Ectodermal cell (in vitro differentiated cells): Measurements from ENCODE around the gene SGMS1.

Experiments
- H3K27ac ChIP-seq: 2 replicates; pipeline ENCODE4 v1.7.0; 2013; ENCODE audit warnings: mild to moderate bottlenecking, low read depth, low read length; ENCODE audit not compliant: insufficient read depth, poor library complexity, severe bottlenecking
- H3K27me3 ChIP-seq: 2 replicates; pipeline ENCODE4 v1.7.0; 2013; ENCODE audit warnings: mild to moderate bottlenecking, low read length; ENCODE audit not compliant: insufficient read depth, control insufficient read depth, poor library complexity, severe bottlenecking
- H3K36me3 ChIP-seq: one replicate; pipeline ENCODE4 v1.7.0; 2013; ENCODE audit warnings: low read length; ENCODE audit not compliant: control insufficient read depth, insufficient read depth
- H3K4me1 ChIP-seq: one replicate; pipeline ENCODE4 v1.7.0; 2013; ENCODE audit warnings: low read length; ENCODE audit not compliant: control insufficient read depth, insufficient read depth
- H3K4me3 ChIP-seq: 2 replicates; pipeline ENCODE4 v1.7.0; 2013; ENCODE audit warnings: low read depth, low read length, control low read depth; ENCODE audit not compliant: insufficient read depth
- H3K9me3 ChIP-seq: 2 replicates; pipeline ENCODE4 v1.7.0; 2013; ENCODE audit warnings: mild to moderate bottlenecking, low read length, moderate library complexity; ENCODE audit not compliant: control insufficient read depth
- WGBS, 2 experiments: methylation state at CpG; one replicate each; pipeline ENCODE4 v1.1.7; 2013; ENCODE audit warnings: missing lambda C conversion rate in 2 of 2; 5-methylcytosine and 5-hydroxymethylcytosine counted together

SGMS1 gene

DNA sequence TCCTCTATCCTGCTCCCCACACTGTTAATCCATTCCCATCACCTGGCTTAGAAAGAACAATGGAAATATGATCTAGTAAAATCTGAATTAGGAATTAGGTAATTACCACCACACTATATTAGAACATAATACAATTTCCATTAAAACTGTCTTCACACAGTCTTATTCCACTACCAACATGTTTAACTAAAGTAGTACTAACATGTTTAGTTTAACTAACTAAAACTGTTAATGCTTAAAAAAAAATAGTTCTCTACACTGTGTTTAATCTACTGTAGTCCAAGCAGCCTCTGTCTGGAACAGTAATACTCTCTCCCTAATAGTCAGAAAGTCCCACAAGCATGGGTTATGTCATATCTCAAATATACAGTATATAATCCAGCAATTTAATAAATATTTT is 150.8 kb downstream of the SGMS1 start:
- Histone ChIP-seq H3K27me3 (no peaks in the 10 kb centered on the region), H3K4me1 (peaks cover 6% of the 10 kb centered on the region), H3K9me3 (no peaks in the 10 kb centered on the region), H3K36me3 (no peaks in the 10 kb centered on the region), H3K27ac (no peak overlapping the region), H3K4me3 (no peak overlapping the region)

DNA sequence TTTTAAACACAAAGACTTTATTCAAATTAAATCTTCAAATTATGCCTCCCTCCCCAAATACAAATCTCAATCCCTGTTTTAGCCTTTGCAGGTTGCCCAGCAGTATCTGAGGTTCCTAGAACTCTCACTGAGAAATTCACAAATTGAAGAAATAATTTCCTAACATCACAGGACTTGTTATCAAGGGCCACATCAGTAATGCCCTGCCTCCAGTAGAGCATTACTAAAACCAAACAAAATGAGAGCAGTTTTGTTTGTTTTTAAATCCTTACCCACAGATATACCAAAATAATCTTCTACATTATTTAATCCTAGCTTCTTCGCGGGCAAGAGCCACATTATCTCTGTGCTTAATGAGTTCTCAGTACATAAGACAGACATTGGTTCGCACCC is 152.2 kb downstream of the SGMS1 start:
- no peak overlapping the region for H3K27ac ChIP-seq
- H3K4me1 ChIP-seq = peaks cover 6% of the 10 kb centered on the region
- no peak overlapping the region for H3K4me3 ChIP-seq
- WGBS, 2 experiments = 56 to 61% methylated on average over 3 of the region's 3 CpGs
- H3K27me3 ChIP-seq = no peaks in the 10 kb centered on the region
- H3K9me3 ChIP-seq = no peaks in the 10 kb centered on the region
- H3K36me3 ChIP-seq = no peaks in the 10 kb centered on the region

DNA sequence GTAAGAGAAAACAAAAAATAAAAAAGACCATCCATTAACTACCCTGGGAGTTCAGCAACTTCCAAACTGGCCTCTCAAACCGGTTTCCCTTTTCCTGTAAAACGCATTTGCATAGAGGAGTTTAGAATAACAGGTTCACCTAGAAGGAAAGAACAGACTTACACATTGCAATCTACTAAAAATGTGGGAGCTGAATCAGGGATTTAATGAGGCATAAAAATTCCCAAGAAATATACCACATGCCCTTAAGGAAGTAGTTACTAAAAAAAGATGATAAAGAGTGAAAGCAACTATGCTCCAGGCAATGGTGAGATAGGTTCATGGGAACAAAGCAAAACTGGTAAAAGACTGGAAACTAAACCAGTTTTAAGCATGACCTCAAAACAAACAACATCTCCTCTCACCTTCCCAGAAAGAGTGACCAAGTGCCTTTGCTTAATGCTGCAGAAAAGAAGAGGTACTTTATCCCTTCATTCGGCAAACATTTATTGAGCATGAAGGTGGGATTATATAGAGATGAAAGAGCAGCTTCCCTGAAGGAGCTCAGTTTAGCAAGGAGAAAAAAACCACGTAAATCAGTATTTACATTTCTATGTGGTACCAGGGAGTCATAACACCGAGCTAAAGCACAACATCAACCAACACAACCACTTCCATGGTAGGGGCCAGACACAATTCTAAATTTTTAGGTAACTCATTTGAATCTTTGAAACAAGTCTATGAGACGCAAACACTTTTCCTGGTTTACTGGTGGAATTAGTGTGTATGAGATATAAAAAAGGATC is 152.8 kb downstream of the SGMS1 start:
- H3K27me3 ChIP-seq = no peaks in the 10 kb centered on the region
- H3K27ac ChIP-seq = peak overlapping the region; percentile 11
- no peak overlapping the region for H3K4me3 ChIP-seq
- no peaks in the 10 kb centered on the region for H3K36me3 ChIP-seq
- H3K9me3 ChIP-seq = no peaks in the 10 kb centered on the region
- peaks cover 6% of the 10 kb centered on the region for H3K4me1 ChIP-seq
- WGBS, 2 experiments = 37 to 45% methylated on average over 4 to 5 of the region's 6 CpGs

DNA sequence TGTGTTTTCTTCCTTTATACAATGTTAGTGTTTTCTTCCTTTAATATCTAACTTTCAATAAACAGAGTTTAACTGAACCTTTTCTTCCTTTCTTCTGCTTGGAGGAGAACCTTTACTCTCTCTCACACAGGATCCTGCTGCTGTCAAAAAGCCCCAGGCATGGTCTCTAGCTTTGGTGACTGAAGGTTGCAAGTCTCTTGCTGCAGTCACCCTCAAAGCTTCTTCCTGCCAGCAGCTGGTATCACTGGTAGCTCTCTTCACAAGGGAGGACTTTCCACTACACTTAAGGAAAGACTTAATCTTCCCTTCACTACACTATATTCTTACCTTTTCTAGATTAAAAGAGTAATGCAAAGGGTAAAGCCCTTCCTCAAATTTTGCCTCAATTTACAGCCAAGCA is 153.4 kb downstream of the SGMS1 start:
- Histone ChIP-seq H3K27me3 (no peaks in the 10 kb centered on the region), H3K9me3 (no peaks in the 10 kb centered on the region), H3K27ac (peak overlapping the region; percentile 11), H3K36me3 (no peaks in the 10 kb centered on the region), H3K4me1 (peaks cover 6% of the 10 kb centered on the region), H3K4me3 (no peak overlapping the region)

DNA sequence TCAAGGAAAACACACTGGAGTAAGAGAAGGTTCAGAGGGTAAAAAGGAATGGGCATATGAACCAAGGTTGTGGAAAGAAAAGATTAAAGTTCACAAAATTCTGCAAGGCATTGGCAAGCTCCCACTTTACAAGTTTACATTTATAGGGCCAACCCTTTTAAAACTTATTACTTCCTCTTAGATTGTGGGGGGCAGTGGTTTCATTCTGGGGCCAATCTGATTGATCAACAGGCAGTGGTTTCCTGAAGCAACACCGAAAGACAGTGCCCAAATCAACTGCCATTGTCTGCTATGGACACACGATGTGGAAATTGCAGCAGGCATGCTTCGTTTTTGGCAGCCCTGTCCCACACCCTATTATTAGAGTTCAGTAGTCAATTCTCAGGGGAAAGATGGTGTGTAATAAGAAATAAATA is 154.0 kb downstream of the SGMS1 start:
- no peaks in the 10 kb centered on the region for H3K36me3 ChIP-seq
- no peak overlapping the region for H3K4me3 ChIP-seq
- H3K4me1 ChIP-seq = peaks cover 6% of the 10 kb centered on the region
- WGBS, 2 experiments = 93% methylated on average over 3 of the region's 3 CpGs
- no peak overlapping the region for H3K27ac ChIP-seq
- H3K9me3 ChIP-seq = no peaks in the 10 kb centered on the region
- H3K27me3 ChIP-seq = no peaks in the 10 kb centered on the region

DNA sequence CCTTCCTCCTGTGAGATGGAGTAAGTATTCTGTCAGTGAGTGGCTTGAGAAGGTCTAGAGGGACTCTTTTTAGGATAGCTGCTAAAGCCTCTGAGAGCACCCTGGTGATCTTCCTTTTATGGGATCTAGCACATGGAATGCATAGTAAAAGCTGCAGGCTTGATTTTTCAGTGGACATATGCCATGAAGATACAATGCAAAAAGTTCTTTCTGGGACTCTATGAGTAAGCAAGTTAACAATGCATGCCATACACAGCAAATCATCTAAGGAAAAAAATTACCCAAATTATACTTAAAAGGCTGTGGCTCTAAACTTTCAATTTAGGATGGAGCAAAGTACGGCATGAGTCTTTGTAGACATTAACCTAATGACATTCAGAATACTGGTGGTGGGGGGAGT is 154.5 kb downstream of the SGMS1 start:
- no peak overlapping the region for H3K27ac ChIP-seq
- no peaks in the 10 kb centered on the region for H3K9me3 ChIP-seq
- 83% methylated on average over 1 of the region's 1 CpG; no CpG with 5 or more reads in 1 of the 2 experiments for WGBS, 2 experiments
- no peaks in the 10 kb centered on the region for H3K36me3 ChIP-seq
- no peaks in the 10 kb centered on the region for H3K27me3 ChIP-seq
- H3K4me1 ChIP-seq = peaks cover 6% of the 10 kb centered on the region
- no peak overlapping the region for H3K4me3 ChIP-seq

DNA sequence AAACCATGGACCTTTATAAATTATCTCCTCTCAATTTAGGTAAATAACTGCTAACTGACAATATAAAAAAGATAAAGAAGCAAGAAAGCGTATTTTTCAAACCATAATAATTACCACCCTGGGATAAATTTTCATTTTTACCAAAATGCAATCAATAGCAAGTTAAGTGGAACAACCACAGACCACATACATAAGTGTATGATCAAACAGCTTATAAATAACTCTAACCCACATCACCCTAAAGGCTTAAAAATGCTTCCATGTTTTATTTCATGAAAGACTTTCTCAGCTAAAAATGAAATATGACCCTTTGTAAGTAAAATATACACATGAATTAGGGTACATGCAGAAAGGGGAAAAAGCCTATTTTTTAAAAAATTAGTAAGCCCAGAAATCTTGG is 156.5 kb downstream of the SGMS1 start:
- Histone ChIP-seq H3K27me3 (no peaks in the 10 kb centered on the region), H3K4me3 (no peak overlapping the region), H3K4me1 (peaks cover 6% of the 10 kb centered on the region), H3K36me3 (no peaks in the 10 kb centered on the region), H3K27ac (no peak overlapping the region), H3K9me3 (no peaks in the 10 kb centered on the region)
- WGBS, 2 experiments = 81 to 90% methylated on average over 1 of the region's 1 CpG

DNA sequence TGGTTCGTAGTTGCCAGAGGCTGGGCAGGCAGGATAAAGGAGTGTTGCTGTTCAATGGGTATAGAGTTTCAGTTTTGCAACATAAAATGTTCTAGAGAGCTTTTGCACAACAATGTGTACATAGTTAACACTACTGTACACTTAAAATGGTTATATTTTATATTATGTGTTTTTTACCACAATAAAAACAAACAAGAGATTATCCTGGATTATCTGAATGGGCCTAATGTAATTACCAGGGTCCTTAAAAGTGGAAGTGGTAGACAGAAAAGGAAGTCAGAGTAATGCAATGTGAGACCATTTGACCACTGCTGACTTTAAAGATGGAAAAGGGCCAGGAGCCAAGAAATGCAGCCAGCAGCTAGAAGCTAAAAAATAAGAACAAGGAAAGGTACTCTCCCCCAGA is 159.7 kb downstream of the SGMS1 start:
- Histone ChIP-seq H3K27ac (no peak overlapping the region), H3K4me1 (no peaks in the 10 kb centered on the region), H3K9me3 (no peaks in the 10 kb centered on the region), H3K27me3 (no peaks in the 10 kb centered on the region), H3K4me3 (no peak overlapping the region), H3K36me3 (no peaks in the 10 kb centered on the region)
- 100% methylated on average over 1 of the region's 1 CpG for WGBS, 2 experiments

DNA sequence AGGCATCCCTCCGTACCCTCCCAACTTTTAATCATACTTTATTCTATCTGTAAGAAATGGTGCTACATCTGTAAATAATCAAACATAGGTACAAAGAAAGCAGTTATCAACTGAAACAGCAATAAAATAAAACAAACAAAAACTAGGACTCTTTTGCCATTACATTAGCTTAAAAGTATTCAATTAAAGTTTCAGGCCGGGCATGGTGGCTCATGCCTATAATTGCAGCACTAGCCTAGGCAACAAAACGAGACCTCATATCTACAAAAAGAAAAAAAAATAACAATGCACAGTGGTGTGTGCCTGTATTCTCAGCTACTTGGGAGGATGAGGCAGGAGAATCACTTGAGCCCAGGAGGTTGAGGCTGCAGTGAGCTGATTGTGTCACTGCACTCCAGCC is 161.9 kb downstream of the SGMS1 start:
- no peak overlapping the region for H3K4me3 ChIP-seq
- H3K27ac ChIP-seq = no peak overlapping the region
- H3K27me3 ChIP-seq = no peaks in the 10 kb centered on the region
- no peaks in the 10 kb centered on the region for H3K9me3 ChIP-seq
- H3K4me1 ChIP-seq = no peaks in the 10 kb centered on the region
- no peaks in the 10 kb centered on the region for H3K36me3 ChIP-seq
- WGBS, 2 experiments = 88 to 90% methylated on average over 2 to 3 of the region's 3 CpGs

DNA sequence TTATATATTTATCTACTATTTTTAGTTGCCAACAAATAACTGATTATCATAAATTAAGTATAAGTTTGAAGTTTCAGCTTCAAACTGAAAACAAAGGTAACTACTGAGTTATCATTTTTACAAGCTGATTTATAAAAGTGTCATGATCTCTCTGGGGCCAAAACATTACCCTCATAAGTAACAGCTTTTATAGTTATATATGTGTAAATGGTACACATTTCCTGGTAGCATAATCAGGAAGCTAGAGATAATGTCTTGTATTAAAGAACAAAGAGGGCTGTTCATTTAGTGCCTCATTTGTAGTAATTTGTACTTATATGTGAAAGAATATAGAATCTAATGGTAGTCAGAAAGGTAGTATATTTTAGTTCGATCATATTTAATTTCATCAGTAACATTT is 162.6 kb downstream of the SGMS1 start:
- Histone ChIP-seq H3K27ac (no peak overlapping the region), H3K9me3 (no peaks in the 10 kb centered on the region), H3K36me3 (no peaks in the 10 kb centered on the region), H3K27me3 (no peaks in the 10 kb centered on the region), H3K4me3 (no peak overlapping the region), H3K4me1 (no peaks in the 10 kb centered on the region)
- WGBS, 2 experiments = no CpG with 5 or more reads among the region's 1 CpG

DNA sequence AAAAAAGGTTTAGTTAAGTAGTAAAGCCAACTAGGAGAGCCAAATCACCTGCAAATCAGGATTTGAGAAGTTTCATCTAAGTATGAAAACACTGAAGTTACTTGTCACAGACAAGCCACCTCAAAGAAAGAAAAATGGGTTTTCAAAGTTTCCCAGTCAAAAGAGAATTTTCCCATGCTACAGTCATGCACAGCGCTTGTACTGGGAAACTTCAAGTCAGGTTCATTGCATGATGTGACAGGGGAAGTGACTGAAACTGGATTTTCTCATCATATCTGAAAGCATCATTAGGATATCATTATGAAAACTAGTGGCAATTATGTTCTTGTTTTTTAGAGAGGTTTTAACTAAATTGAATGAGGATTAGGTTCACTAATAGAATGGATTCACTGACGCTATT is 167.0 kb downstream of the SGMS1 start:
- H3K9me3 ChIP-seq = no peaks in the 10 kb centered on the region
- no peaks in the 10 kb centered on the region for H3K27me3 ChIP-seq
- H3K27ac ChIP-seq = no peak overlapping the region
- peaks cover 4% of the 10 kb centered on the region for H3K4me1 ChIP-seq
- H3K36me3 ChIP-seq = no peaks in the 10 kb centered on the region
- H3K4me3 ChIP-seq = no peak overlapping the region
- WGBS, 2 experiments = 85 to 100% methylated on average over 1 to 2 of the region's 2 CpGs
